Measurements from ENCODE around the gene RAB36.

Gene RAB36

DNA sequence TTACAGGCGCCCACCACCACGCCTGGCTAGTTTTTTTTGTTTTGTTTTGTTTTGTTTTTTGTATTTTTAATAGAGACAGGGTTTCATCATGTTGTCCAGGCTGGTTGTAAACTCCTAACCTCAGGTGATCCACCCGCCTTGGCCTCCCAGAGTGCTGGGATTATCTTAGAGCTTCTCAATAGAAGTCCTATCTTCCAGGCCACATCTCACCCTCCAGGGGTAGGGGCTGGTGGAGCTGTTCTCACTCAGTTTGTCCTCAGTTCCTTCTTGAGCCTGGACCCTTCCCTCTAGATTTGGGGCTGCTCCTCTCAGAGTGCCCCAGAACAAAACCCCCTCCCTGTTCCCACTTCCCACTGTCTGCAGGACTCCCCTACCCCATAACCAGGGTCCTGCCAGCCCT, 66.3 kb downstream of the RAB36 start:
- DNase-seq, result no peak

DNA sequence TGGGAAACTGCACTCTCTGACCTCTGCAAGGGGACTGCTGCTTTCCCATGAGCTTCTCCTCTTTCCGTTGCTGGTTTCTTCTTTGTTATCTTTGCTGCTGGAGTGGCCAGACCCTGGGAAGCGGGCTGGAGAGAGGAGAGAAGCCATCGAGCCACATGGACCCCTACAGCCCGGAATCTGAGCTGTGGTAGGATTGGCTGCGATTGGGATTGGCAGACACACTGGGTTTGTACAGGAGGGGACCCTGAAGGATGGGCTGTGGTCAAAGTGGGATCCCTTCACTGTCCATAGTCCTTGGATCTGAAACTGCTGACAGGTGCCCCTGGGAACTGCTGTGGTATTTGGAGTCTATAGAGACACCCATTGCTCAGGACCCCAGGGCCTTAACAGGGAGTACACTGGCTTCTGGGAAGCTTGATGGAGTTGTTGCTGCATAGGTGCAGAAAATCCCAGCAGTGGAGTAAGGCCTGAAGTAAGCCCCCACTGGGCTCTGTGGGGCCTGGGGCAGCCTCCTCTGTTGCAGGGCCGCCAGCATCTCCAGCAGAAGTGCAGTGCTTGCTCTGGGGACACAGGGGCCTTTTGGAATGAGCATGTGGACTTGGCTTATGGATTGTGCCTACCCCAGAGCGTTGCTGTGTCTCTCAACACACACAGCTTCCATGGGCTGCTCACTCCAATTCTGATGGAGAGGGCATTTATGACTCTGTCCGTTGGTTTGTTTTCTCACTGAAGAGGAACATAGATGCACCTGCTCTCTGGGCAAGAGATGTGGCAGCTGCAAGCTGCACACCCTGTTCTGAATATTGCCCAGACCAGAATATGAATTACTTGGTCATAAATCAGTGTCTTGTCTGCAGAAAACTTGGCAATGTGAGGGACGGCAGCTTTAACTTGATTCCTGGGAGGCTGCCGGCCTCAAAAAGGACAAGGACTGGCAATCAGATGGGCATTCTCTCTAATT, 67.1 kb downstream of the RAB36 start:
- DNase-seq, result no peak

DNA sequence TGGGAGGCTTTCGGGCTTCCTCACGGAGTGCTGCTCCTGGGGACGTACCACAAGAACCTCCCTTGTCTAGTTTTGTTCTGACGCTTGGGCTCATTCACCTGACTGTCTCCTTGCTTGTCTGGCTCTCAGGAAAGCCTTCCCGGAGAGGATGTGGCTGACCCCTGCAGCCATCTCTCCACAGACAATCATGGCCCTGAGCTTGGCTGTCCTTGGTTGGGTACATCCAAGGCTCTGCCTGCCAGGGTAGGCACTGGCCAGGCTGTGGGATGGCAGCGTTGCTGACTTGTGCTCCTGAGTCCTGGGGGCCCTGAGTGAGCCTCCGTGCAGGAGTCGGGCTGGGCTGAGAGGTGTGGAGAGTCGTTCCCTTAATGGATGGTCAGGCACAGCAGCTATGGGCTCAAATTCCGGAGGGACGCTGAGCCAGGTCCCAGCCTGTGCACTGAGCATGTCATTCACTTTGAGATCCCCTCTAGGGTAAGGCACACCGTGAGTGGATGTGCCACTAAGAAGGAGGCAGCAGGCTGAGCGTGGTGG, 67.8 kb downstream of the RAB36 start:
- no peak for DNase-seq

DNA sequence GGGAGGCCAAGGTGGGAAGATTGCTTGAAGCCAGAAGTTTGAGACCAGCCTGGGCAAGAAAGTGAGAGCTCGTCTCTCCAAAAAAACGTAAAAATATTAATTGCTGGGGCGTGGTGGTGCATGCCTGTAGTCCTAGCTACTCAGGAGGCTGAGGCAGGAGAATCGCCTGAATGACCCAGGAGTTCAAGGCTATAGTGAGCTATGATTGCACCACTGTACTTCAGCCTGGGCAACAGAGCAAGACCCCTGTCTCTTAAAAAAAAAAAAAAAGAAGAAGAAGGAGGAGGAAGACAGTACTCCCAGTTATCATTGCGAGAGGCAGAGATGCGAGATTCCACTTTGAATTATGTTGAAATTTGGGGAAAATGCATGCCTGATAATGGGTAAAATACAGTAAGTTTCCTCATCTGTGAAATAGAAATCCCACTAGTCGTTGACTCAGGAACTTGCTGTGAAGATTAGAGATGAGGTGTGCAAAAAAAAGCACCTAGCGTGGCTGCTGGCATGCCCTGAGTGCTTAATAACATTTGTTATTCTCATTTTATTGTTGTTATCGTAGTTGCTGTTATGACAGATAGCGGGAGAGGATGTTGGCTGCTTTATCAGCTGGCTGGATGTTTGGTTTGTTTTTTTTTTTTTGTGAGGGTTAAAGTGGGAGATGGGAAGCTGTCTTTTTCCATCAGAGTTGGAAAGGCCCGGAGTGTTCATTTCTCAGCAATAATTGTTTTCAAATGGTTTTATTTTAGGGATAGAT, 68.5 kb downstream of the RAB36 start:
- no peak for DNase-seq

Data from RPMI8226 (cell line).